Measurements from ENCODE around the gene POR.

The POR gene

GRCh38 chr7:75953931-75954330 lies 39.0 kb downstream of the POR start:
- DNase-seq (ENCODE audit: low read depth) = peak; percentile 31
- no peak overlapping the region for H3K4me3 ChIP-seq (ENCODE audit: low read depth, low read length)
- TF ChIP-seq MAX (IDR thresholded peaks at IDR 0.05; ENCODE audit: low read depth, low read length) = no peak
- no peak for TF ChIP-seq MYC (IDR thresholded peaks at IDR 0.05; ENCODE audit: low read depth, low read length)
- TF ChIP-seq POLR2A (IDR thresholded peaks at IDR 0.05; ENCODE audit: extremely low read depth, insufficient read length) = no peak
- no peak for TF ChIP-seq CTCF (IDR thresholded peaks at IDR 0.05; ENCODE audit: low read depth, low read length)

GRCh38 chr7:75955331-75955955 lies 40.5 kb downstream of the POR start:
- TF ChIP-seq POLR2A (IDR thresholded peaks at IDR 0.05; ENCODE audit: extremely low read depth, insufficient read length) = no peak
- no peak for TF ChIP-seq MAX (IDR thresholded peaks at IDR 0.05; ENCODE audit: low read depth, low read length)
- no peak for TF ChIP-seq MYC (IDR thresholded peaks at IDR 0.05; ENCODE audit: low read depth, low read length)
- TF ChIP-seq CTCF (IDR thresholded peaks at IDR 0.05; ENCODE audit: low read depth, low read length) = no peak
- no peak for DNase-seq (ENCODE audit: low read depth)
- H3K4me3 ChIP-seq (ENCODE audit: low read depth, low read length) = no peak overlapping the region

GRCh38 chr7:75957021-75957736 lies 42.2 kb downstream of the POR start:
- no peak for DNase-seq (ENCODE audit: low read depth)
- no peak for TF ChIP-seq POLR2A (IDR thresholded peaks at IDR 0.05; ENCODE audit: extremely low read depth, insufficient read length)
- no peak for TF ChIP-seq CTCF (IDR thresholded peaks at IDR 0.05; ENCODE audit: low read depth, low read length)
- no peak for TF ChIP-seq MAX (IDR thresholded peaks at IDR 0.05; ENCODE audit: low read depth, low read length)
- TF ChIP-seq MYC (IDR thresholded peaks at IDR 0.05; ENCODE audit: low read depth, low read length) = no peak

GRCh38 chr7:75958802-75959543 lies 44.0 kb downstream of the POR start:
- TF ChIP-seq CTCF (IDR thresholded peaks at IDR 0.05; ENCODE audit: low read depth, low read length) (no peak), POLR2A (IDR thresholded peaks at IDR 0.05; ENCODE audit: extremely low read depth, insufficient read length) (no peak), MYC (IDR thresholded peaks at IDR 0.05; ENCODE audit: low read depth, low read length) (no peak), MAX (IDR thresholded peaks at IDR 0.05; ENCODE audit: low read depth, low read length) (no peak)
- no peak overlapping the region for H3K4me3 ChIP-seq (ENCODE audit: low read depth, low read length)
- no peak for DNase-seq (ENCODE audit: low read depth)

More at GRCh38 chr7:75957021-75957736, 42.2 kb downstream of the POR start:
- no peak overlapping the region for H3K4me3 ChIP-seq (ENCODE audit: low read depth, low read length)

- H3K4me3 ChIP-seq (ENCODE audit: low read depth, low read length) = no peak overlapping the region
- TF ChIP-seq MYC (IDR thresholded peaks at IDR 0.05; ENCODE audit: low read depth, low read length) (no peak), POLR2A (IDR thresholded peaks at IDR 0.05; ENCODE audit: extremely low read depth, insufficient read length) (no peak), MAX (IDR thresholded peaks at IDR 0.05; ENCODE audit: low read depth, low read length) (no peak), CTCF (IDR thresholded peaks at IDR 0.05; ENCODE audit: low read depth, low read length) (no peak)
- no peak for DNase-seq (ENCODE audit: low read depth)
Observed at GRCh38 chr7:75960372-75960771, 45.4 kb downstream of the POR start.
